ENCODE data around the gene B3GAT3.
"Not testable (repeated sequence)": the region's sequence is repeated elsewhere in the genome, so short reads cannot be mapped to it uniquely, and the experiment has no call there.

The B3GAT3 gene

DNA sequence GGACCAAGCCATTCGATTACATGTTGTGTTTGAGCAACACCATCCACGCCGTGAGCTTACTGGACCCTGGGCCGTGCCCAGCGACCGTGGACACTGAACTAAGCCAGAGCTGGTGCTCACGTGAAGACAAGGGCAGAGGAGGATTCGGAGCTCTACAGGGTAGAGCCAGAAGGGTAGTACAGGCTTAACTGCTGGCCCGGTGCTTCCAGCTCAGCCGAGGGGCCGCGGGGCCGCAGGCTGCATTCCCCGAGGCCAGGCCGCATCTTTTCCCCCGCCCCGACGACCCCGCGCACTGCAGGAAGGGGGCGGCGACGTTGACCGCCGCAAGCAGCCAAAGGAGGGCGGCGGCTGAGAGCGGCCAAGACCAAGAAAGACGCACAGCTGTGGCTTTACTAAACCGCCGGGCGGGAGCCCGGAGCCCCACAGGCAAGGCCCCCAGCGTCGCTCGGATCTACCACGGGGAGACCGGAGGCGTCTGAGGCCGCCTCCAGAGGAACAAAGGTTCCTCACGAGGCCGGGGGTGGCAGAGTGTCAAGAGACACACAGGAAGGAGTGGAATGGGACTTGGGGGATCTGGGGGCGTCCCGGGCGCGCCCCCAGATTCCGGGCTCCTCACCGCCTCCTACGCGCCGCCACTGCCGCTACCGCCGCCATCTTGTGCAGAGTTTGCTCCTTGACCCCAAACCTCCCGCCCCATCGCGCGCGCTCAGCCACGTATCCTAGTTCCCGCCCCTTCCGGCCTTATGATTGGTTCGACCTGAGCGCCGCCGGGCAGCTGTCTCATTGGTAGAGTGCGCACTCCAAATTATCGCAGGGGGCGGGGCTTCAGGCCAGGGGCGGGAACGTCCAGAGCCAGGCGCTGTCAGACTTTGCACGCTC, 24.4 kb upstream of the B3GAT3 start, which contains the start of gene GANAB:
Gene GANAB (minus strand): TSS at position 668 of the 879 bp plus-strand sequence. CDS start 14 bp downstream, at position 654.
- peaks cover 17% of the 10 kb centered on the region for H3K36me3 ChIP-seq (ENCODE audit: control insufficient read depth, insufficient read depth, low read length)
- no peaks in the 10 kb centered on the region for H3K9me3 ChIP-seq (ENCODE audit: control insufficient read depth, low read length)
- peak within 1 kb of the TSS; percentile 91 for H3K27ac ChIP-seq (ENCODE audit: insufficient read depth, low read depth, low read length, poor library complexity, severe bottlenecking)
- H3K27me3 ChIP-seq (ENCODE audit: control insufficient read depth, insufficient read depth, low read length, poor library complexity, severe bottlenecking): no peaks in the 10 kb centered on the region
- H3K4me3 ChIP-seq (ENCODE audit: insufficient read depth, low read depth, low read length): peak within 1 kb of the TSS; percentile 87
- 0 to 1% methylated on average over 73 of the region's 73 CpGs for WGBS, 2 experiments
- no peaks in the 10 kb centered on the region for H3K4me1 ChIP-seq (ENCODE audit: control insufficient read depth, insufficient read depth, low read length)

- Histone ChIP-seq H3K36me3 (ENCODE audit: control insufficient read depth, insufficient read depth, low read length) (peaks cover 17% of the 10 kb centered on the region), H3K4me3 (ENCODE audit: insufficient read depth, low read depth, low read length) (peak overlapping the region; percentile 87), H3K4me1 (ENCODE audit: control insufficient read depth, insufficient read depth, low read length) (no peaks in the 10 kb centered on the region), H3K27me3 (ENCODE audit: control insufficient read depth, insufficient read depth, low read length, poor library complexity, severe bottlenecking) (no peaks in the 10 kb centered on the region), H3K9me3 (ENCODE audit: control insufficient read depth, low read length) (no peaks in the 10 kb centered on the region), H3K27ac (ENCODE audit: insufficient read depth, low read depth, low read length, poor library complexity, severe bottlenecking) (peak overlapping the region; percentile 91)
- WGBS, 2 experiments: 37 to 42% methylated on average over 11 of the region's 11 CpGs
These were observed 23.8 kb upstream of the B3GAT3 start for GRCh38 chr11:62645671-62645945.

DNA sequence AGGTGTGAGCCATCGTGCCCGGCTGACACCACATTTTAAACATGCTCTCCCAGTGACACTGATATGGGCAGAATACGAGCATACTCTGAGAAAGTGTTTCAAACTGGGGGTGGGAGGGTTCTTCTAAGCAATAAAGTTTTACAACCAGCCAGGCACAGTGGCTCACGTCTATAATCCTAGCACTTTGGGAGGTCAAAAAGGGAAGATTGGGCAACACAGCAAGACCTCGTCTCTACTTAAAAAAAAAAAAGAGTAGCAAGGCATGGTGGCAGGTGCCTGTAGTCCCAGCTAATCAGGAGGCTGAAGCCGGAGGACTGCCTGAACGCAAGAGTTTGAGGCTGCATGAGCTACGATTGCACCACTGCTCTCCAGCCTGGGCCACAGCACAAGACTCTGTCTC, 22.4 kb upstream of the B3GAT3 start:
- H3K4me1 ChIP-seq (ENCODE audit: control insufficient read depth, insufficient read depth, low read length): no peaks in the 10 kb centered on the region
- no peak overlapping the region for H3K4me3 ChIP-seq (ENCODE audit: insufficient read depth, low read depth, low read length)
- peaks cover 11% of the 10 kb centered on the region for H3K36me3 ChIP-seq (ENCODE audit: control insufficient read depth, insufficient read depth, low read length)
- no peaks in the 10 kb centered on the region for H3K9me3 ChIP-seq (ENCODE audit: control insufficient read depth, low read length)
- H3K27me3 ChIP-seq (ENCODE audit: control insufficient read depth, insufficient read depth, low read length, poor library complexity, severe bottlenecking): no peaks in the 10 kb centered on the region
- no peak overlapping the region for H3K27ac ChIP-seq (ENCODE audit: insufficient read depth, low read depth, low read length, poor library complexity, severe bottlenecking)
- WGBS, 2 experiments: 94 to 96% methylated on average over 8 of the region's 8 CpGs

GRCh38 chr11:62632492-62632891, 10.7 kb upstream of the B3GAT3 start:
- H3K27ac ChIP-seq (ENCODE audit: insufficient read depth, low read depth, low read length, poor library complexity, severe bottlenecking): no peak overlapping the region
- no peaks in the 10 kb centered on the region for H3K9me3 ChIP-seq (ENCODE audit: control insufficient read depth, low read length)
- H3K27me3 ChIP-seq (ENCODE audit: control insufficient read depth, insufficient read depth, low read length, poor library complexity, severe bottlenecking): no peaks in the 10 kb centered on the region
- 95 to 96% methylated on average over 6 of the region's 6 CpGs for WGBS, 2 experiments
- no peaks in the 10 kb centered on the region for H3K4me1 ChIP-seq (ENCODE audit: control insufficient read depth, insufficient read depth, low read length)
- peaks cover 79% of the 10 kb centered on the region for H3K36me3 ChIP-seq (ENCODE audit: control insufficient read depth, insufficient read depth, low read length)
- no peak overlapping the region for H3K4me3 ChIP-seq (ENCODE audit: insufficient read depth, low read depth, low read length)

DNA sequence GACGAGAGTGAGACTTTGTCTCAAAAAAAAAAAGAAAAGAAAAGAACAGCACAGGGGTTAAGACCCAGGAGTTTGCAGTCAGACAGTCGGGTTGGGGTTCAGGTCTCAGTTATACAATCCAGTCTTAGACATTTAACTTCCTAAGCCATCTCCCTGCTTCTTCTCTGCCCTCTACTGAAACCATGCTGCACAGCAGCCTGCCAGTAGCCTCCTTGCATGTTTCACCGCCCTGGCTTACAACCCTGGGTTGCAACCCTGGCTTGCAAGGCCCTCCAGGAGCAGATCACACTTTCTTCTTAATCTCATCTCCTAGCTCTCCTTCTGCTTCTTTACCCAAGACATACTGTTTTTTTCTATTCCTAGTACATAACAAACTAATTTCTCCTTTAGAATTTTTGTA, 5.9 kb upstream of the B3GAT3 start:
- no peaks in the 10 kb centered on the region for H3K9me3 ChIP-seq (ENCODE audit: control insufficient read depth, low read length)
- H3K27ac ChIP-seq (ENCODE audit: insufficient read depth, low read depth, low read length, poor library complexity, severe bottlenecking): no peak overlapping the region
- 91 to 92% methylated on average over 3 of the region's 3 CpGs for WGBS, 2 experiments
- H3K36me3 ChIP-seq (ENCODE audit: control insufficient read depth, insufficient read depth, low read length): peaks cover 63% of the 10 kb centered on the region
- no peak overlapping the region for H3K4me3 ChIP-seq (ENCODE audit: insufficient read depth, low read depth, low read length)
- H3K27me3 ChIP-seq (ENCODE audit: control insufficient read depth, insufficient read depth, low read length, poor library complexity, severe bottlenecking): no peaks in the 10 kb centered on the region
- H3K4me1 ChIP-seq (ENCODE audit: control insufficient read depth, insufficient read depth, low read length): no peaks in the 10 kb centered on the region

- Histone ChIP-seq H3K9me3 (ENCODE audit: control insufficient read depth, low read length) (no peaks in the 10 kb centered on the region), H3K4me1 (ENCODE audit: control insufficient read depth, insufficient read depth, low read length) (peaks cover 10% of the 10 kb centered on the region), H3K36me3 (ENCODE audit: control insufficient read depth, insufficient read depth, low read length) (peaks cover 19% of the 10 kb centered on the region), H3K4me3 (ENCODE audit: insufficient read depth, low read depth, low read length) (no peak overlapping the region), H3K27me3 (ENCODE audit: control insufficient read depth, insufficient read depth, low read length, poor library complexity, severe bottlenecking) (no peaks in the 10 kb centered on the region), H3K27ac (ENCODE audit: insufficient read depth, low read depth, low read length, poor library complexity, severe bottlenecking) (peak overlapping the region; percentile 66)
- 90 to 92% methylated on average over 6 to 7 of the region's 7 CpGs for WGBS, 2 experiments
These were observed 797 bp upstream of the B3GAT3 start for GRCh38 chr11:62622476-62623089.

GRCh38 chr11:62621027-62621566, 689 bp downstream of the B3GAT3 start:
- 35 to 44% methylated on average over 7 to 8 of the region's 8 CpGs for WGBS, 2 experiments

DNA sequence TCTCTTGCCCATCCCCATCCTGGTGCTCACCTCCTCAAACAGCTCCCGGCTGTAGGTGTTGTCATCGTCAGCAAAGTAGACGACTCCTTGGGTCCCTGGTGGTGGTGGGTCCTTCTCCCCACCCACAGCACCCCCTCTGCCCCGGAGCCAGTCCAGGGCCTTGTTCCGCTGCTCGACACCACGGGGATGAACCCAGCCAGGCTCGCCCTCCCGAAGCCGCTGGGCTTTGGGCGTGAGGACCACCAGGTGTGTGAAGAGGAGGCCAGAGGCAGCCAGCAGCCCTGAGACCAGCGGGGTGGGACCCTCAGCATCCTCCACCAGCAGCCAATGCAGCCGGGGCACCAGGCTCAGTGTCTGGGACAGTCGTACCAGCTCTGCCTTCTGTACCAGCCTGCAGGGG, 4.8 kb downstream of the B3GAT3 start:
- 95 to 98% methylated on average over 14 of the region's 14 CpGs for WGBS, 2 experiments
- H3K27ac ChIP-seq (ENCODE audit: insufficient read depth, low read depth, low read length, poor library complexity, severe bottlenecking); H3K36me3 ChIP-seq (ENCODE audit: control insufficient read depth, insufficient read depth, low read length); H3K27me3 ChIP-seq (ENCODE audit: control insufficient read depth, insufficient read depth, low read length, poor library complexity, severe bottlenecking); H3K4me3 ChIP-seq (ENCODE audit: insufficient read depth, low read depth, low read length); H3K9me3 ChIP-seq (ENCODE audit: control insufficient read depth, low read length); H3K4me1 ChIP-seq (ENCODE audit: control insufficient read depth, insufficient read depth, low read length): not testable (repeated sequence)

More at GRCh38 chr11:62621027-62621566, 689 bp downstream of the B3GAT3 start:
- Histone ChIP-seq H3K27me3 (ENCODE audit: control insufficient read depth, insufficient read depth, low read length, poor library complexity, severe bottlenecking) (no peaks in the 10 kb centered on the region), H3K4me3 (ENCODE audit: insufficient read depth, low read depth, low read length) (peak overlapping the region; percentile 69), H3K27ac (ENCODE audit: insufficient read depth, low read depth, low read length, poor library complexity, severe bottlenecking) (peak overlapping the region; percentile 65), H3K36me3 (ENCODE audit: control insufficient read depth, insufficient read depth, low read length) (peaks cover 7% of the 10 kb centered on the region), H3K9me3 (ENCODE audit: control insufficient read depth, low read length) (no peaks in the 10 kb centered on the region), H3K4me1 (ENCODE audit: control insufficient read depth, insufficient read depth, low read length) (peaks cover 10% of the 10 kb centered on the region)

- peaks cover 6% of the 10 kb centered on the region for H3K27me3 ChIP-seq (ENCODE audit: control insufficient read depth, insufficient read depth, low read length, poor library complexity, severe bottlenecking)
- H3K4me1 ChIP-seq (ENCODE audit: control insufficient read depth, insufficient read depth, low read length): peaks cover 14% of the 10 kb centered on the region
- no peak overlapping the region for H3K4me3 ChIP-seq (ENCODE audit: insufficient read depth, low read depth, low read length)
- 92 to 97% methylated on average over 7 of the region's 7 CpGs for WGBS, 2 experiments
- no peaks in the 10 kb centered on the region for H3K36me3 ChIP-seq (ENCODE audit: control insufficient read depth, insufficient read depth, low read length)
- H3K27ac ChIP-seq (ENCODE audit: insufficient read depth, low read depth, low read length, poor library complexity, severe bottlenecking): no peak overlapping the region
- H3K9me3 ChIP-seq (ENCODE audit: control insufficient read depth, low read length): no peaks in the 10 kb centered on the region
These were observed 6.3 kb downstream of the B3GAT3 start for GRCh38 chr11:62615521-62615920.

- Histone ChIP-seq H3K27ac (ENCODE audit: insufficient read depth, low read depth, low read length, poor library complexity, severe bottlenecking) (no peak overlapping the region), H3K4me3 (ENCODE audit: insufficient read depth, low read depth, low read length) (no peak overlapping the region), H3K4me1 (ENCODE audit: control insufficient read depth, insufficient read depth, low read length) (peaks cover 11% of the 10 kb centered on the region), H3K36me3 (ENCODE audit: control insufficient read depth, insufficient read depth, low read length) (no peaks in the 10 kb centered on the region), H3K27me3 (ENCODE audit: control insufficient read depth, insufficient read depth, low read length, poor library complexity, severe bottlenecking) (peaks cover 6% of the 10 kb centered on the region), H3K9me3 (ENCODE audit: control insufficient read depth, low read length) (no peaks in the 10 kb centered on the region)
- 84 to 86% methylated on average over 8 of the region's 8 CpGs for WGBS, 2 experiments
These were observed 7.5 kb downstream of the B3GAT3 start for GRCh38 chr11:62614275-62614674.
